Measurements from ENCODE around the gene DPH5.
A peak's percentile ranks its signal among the peaks of the same experiment; 100 is the strongest.

DPH5 gene

GRCh38 chr1:100989306-100990077 lies 36.1 kb downstream of the DPH5 start:
- no peak overlapping the region for H3K4me3 ChIP-seq (ENCODE audit: low read length)
- TF ChIP-seq, protein P1, sequence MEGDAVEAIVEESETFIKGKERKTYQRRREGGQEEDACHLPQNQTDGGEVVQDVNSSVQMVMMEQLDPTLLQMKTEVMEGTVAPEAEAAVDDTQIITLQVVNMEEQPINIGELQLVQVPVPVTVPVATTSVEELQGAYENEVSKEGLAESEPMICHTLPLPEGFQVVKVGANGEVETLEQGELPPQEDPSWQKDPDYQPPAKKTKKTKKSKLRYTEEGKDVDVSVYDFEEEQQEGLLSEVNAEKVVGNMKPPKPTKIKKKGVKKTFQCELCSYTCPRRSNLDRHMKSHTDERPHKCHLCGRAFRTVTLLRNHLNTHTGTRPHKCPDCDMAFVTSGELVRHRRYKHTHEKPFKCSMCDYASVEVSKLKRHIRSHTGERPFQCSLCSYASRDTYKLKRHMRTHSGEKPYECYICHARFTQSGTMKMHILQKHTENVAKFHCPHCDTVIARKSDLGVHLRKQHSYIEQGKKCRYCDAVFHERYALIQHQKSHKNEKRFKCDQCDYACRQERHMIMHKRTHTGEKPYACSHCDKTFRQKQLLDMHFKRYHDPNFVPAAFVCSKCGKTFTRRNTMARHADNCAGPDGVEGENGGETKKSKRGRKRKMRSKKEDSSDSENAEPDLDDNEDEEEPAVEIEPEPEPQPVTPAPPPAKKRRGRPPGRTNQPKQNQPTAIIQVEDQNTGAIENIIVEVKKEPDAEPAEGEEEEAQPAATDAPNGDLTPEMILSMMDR (conservative IDR thresholded peaks at IDR 0.05; ENCODE audit: low read depth, low read length), result no peak
- DNase-seq (ENCODE audit: low read depth), result peak; percentile 47

- no peak for DNase-seq (ENCODE audit: low read depth)
- TF ChIP-seq, protein P1 (conservative IDR thresholded peaks at IDR 0.05; ENCODE audit: low read depth, low read length), result no peak
- no peak overlapping the region for H3K4me3 ChIP-seq (ENCODE audit: low read length)
These were observed 37.5 kb downstream of the DPH5 start for GRCh38 chr1:100988121-100988520.

GRCh38 chr1:100982793-100983192 lies 42.8 kb downstream of the DPH5 start:
- no peak for DNase-seq (ENCODE audit: low read depth)
- TF ChIP-seq, protein P1 (conservative IDR thresholded peaks at IDR 0.05; ENCODE audit: low read depth, low read length), result no peak
- H3K4me3 ChIP-seq (ENCODE audit: low read length), result no peak overlapping the region

- no peak overlapping the region for H3K4me3 ChIP-seq (ENCODE audit: low read length)
- TF ChIP-seq, protein P1 (conservative IDR thresholded peaks at IDR 0.05; ENCODE audit: low read depth, low read length), result no peak
- DNase-seq (ENCODE audit: low read depth), result no peak
These were observed 46.0 kb downstream of the DPH5 start for GRCh38 chr1:100979631-100980030.

DNA sequence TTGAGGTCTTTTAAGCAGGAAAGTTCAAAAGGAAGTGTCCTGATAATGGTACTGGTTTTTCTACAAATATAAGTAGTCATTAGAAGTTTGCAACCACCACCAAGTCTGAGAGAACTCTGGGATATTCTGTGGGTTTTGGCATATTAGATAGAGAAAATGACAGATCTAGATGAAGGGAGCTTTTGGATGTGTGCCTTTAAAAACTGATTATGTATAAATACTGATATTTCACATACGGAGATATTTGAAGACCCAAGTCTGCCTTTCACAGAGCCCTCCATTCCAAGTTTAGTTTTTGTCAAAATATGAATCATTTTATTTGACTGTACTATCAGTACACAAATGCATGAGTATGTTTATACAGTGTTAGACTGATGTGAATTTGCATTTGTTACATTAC lies 48.6 kb downstream of the DPH5 start:
- H3K4me3 ChIP-seq (ENCODE audit: low read length), result no peak overlapping the region
- DNase-seq (ENCODE audit: low read depth), result no peak
- TF ChIP-seq, protein P1 (conservative IDR thresholded peaks at IDR 0.05; ENCODE audit: low read depth, low read length), result no peak

GRCh38 chr1:100972185-100972584 lies 53.4 kb downstream of the DPH5 start:
- no peak overlapping the region for H3K4me3 ChIP-seq (ENCODE audit: low read length)
- DNase-seq (ENCODE audit: low read depth), result no peak
- TF ChIP-seq, protein P1 (conservative IDR thresholded peaks at IDR 0.05; ENCODE audit: low read depth, low read length), result no peak

DNA sequence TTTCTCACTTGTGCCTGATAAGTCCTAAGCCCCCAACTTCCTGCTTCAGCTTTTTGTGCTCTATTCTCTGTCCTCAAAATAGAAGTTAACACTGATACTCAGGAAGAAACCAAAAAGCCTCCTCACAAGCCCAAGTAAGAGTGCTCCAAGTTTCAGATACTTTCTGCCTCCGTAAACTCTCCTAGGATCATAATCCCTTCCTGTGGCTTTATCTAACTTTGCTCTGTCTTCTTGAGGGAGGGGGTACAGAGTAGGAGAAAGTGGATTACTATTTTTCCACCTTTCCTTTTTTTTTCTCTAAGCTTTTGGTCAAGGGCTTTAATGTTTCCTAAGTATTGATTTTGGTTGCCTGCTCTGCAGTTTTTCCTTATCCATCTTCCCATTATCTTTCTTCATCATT lies 54.6 kb downstream of the DPH5 start:
- TF ChIP-seq, protein P1 (conservative IDR thresholded peaks at IDR 0.05; ENCODE audit: low read depth, low read length), result no peak
- DNase-seq (ENCODE audit: low read depth), result no peak
- no peak overlapping the region for H3K4me3 ChIP-seq (ENCODE audit: low read length)
